ENCODE data around the gene CHAF1A. TPM values are rescaled to one million over a fixed set of nuclear protein-coding genes. Genes with fewer than 3 reads are reported as not detected.
A peak's percentile ranks its signal among the peaks of the same experiment; 100 is the strongest.

The CHAF1A gene
- total and polyA plus RNA-seq, 2 of the 4 experiments (the other 2 are of a cell fraction): 12.4 to 22.9 TPM

DNA sequence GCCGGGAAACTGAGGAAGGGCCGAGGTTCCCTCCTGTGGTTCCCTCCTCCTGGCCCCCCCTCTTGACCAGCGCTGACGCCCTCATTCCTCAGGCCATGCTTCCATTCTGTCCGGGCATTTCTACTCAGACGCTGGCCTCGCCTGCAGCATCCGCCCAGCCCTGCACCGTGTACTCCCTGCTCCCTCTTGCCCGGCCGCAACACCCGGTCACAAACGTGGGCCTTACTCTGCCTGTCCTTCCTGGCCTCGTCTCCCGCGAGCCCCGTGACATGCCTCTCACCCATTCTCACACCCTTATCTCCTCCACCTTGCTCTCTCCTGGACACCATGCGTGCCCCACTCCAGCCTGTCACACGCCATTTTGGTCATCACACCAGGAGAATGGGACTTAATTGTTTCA is 80.9 kb downstream of the CHAF1A start:
- dilution Hi-C loops (cut with HindIII; ENCODE audit: low sequenced_read_pairs, unreplicated experiment) (no loop called here), in situ Hi-C loops (cut with MboI; ENCODE audit: low sequenced_read_pairs) (no loop called here), intact Hi-C loops (cut with micrococcal nuclease) (no loop called here)
- BruUV-seq (replicated peaks): no TSS peak
- H3K9ac ChIP-seq (ENCODE audit: low read depth, low read length): no peak overlapping the region
- H2AFZ ChIP-seq (replicated peaks; ENCODE audit: low read length, poor library complexity): peak overlapping the region; percentile 23
- no peak for DNase-seq
- no peak overlapping the region for H3K56ac ChIP-seq (ENCODE audit: extremely low read depth, insufficient read depth, low read length)
- no peak overlapping the region for H2AK5ac ChIP-seq (ENCODE audit: low read depth, low read length)
- no peaks in the 10 kb centered on the region for H3K4me1 ChIP-seq (ENCODE audit: control insufficient read depth, insufficient read depth, low read length)
- H3K4me2 ChIP-seq (ENCODE audit: low read depth, low read length): no peak overlapping the region
- peaks cover 40% of the 10 kb centered on the region for H3K36me3 ChIP-seq (ENCODE audit: control insufficient read depth, insufficient read depth, low read length)
- H2BK15ac ChIP-seq (ENCODE audit: low read depth, low read length): no peak overlapping the region
- no peak overlapping the region for H3K4me3 ChIP-seq (ENCODE audit: insufficient read depth, low read depth, low read length)
- ATAC-seq (ENCODE audit: low read depth): no peak
- TF ChIP-seq RCOR1 (IDR thresholded peaks at IDR 0.05; ENCODE audit: insufficient replicate concordance, low read length): no peak
- TF ChIP-seq MXI1 (IDR thresholded peaks at IDR 0.05; ENCODE audit: borderline replicate concordance, low read depth, low read length): no peak
- no peak for TF ChIP-seq POLR2A (IDR thresholded peaks at IDR 0.05; ENCODE audit: low read depth, low read length)
- no peak for TF ChIP-seq RFX5 (IDR thresholded peaks at IDR 0.05; ENCODE audit: low read depth, low read length)
- TF ChIP-seq NFE2L2 (IDR thresholded peaks at IDR 0.05; ENCODE audit: low read depth, low read length): no peak
- TF ChIP-seq BHLHE40 (IDR thresholded peaks at IDR 0.05; ENCODE audit: low read depth, low read length): no peak
- TF ChIP-seq MAFK (IDR thresholded peaks at IDR 0.05; ENCODE audit: low read depth, low read length): no peak
- no peak for TF ChIP-seq MAZ (IDR thresholded peaks at IDR 0.05; ENCODE audit: borderline replicate concordance, low read depth, low read length)
- TF ChIP-seq RAD21 (IDR thresholded peaks at IDR 0.05; ENCODE audit: low read length): no peak
- TF ChIP-seq FOS (IDR thresholded peaks at IDR 0.05; ENCODE audit: low read depth, low read length): no peak
- TF ChIP-seq CEBPB (IDR thresholded peaks at IDR 0.05; ENCODE audit: low read depth, low read length): no peak
- TF ChIP-seq, protein P1, sequence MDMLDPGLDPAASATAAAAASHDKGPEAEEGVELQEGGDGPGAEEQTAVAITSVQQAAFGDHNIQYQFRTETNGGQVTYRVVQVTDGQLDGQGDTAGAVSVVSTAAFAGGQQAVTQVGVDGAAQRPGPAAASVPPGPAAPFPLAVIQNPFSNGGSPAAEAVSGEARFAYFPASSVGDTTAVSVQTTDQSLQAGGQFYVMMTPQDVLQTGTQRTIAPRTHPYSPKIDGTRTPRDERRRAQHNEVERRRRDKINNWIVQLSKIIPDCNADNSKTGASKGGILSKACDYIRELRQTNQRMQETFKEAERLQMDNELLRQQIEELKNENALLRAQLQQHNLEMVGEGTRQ (IDR thresholded peaks at IDR 0.05; ENCODE audit: low read depth, low read length): no peak
- TF ChIP-seq, protein P2, sequence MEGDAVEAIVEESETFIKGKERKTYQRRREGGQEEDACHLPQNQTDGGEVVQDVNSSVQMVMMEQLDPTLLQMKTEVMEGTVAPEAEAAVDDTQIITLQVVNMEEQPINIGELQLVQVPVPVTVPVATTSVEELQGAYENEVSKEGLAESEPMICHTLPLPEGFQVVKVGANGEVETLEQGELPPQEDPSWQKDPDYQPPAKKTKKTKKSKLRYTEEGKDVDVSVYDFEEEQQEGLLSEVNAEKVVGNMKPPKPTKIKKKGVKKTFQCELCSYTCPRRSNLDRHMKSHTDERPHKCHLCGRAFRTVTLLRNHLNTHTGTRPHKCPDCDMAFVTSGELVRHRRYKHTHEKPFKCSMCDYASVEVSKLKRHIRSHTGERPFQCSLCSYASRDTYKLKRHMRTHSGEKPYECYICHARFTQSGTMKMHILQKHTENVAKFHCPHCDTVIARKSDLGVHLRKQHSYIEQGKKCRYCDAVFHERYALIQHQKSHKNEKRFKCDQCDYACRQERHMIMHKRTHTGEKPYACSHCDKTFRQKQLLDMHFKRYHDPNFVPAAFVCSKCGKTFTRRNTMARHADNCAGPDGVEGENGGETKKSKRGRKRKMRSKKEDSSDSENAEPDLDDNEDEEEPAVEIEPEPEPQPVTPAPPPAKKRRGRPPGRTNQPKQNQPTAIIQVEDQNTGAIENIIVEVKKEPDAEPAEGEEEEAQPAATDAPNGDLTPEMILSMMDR (conservative IDR thresholded peaks at IDR 0.05; ENCODE audit: low read depth, low read length): no peak
- TF ChIP-seq CHD1 (IDR thresholded peaks at IDR 0.05; ENCODE audit: low read depth, low read length): no peak
- TF ChIP-seq, protein P3, sequence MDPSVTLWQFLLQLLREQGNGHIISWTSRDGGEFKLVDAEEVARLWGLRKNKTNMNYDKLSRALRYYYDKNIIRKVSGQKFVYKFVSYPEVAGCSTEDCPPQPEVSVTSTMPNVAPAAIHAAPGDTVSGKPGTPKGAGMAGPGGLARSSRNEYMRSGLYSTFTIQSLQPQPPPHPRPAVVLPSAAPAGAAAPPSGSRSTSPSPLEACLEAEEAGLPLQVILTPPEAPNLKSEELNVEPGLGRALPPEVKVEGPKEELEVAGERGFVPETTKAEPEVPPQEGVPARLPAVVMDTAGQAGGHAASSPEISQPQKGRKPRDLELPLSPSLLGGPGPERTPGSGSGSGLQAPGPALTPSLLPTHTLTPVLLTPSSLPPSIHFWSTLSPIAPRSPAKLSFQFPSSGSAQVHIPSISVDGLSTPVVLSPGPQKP (IDR thresholded peaks at IDR 0.05; ENCODE audit: borderline replicate concordance, low read depth, low read length): no peak
- no peak for TF ChIP-seq SMC3 (IDR thresholded peaks at IDR 0.05; ENCODE audit: low read depth, low read length)
- no peak overlapping the region for H3K23ac ChIP-seq (ENCODE audit: low read depth, low read length)
- WGBS, 2 experiments (ENCODE audit: extremely low coverage in 2 of 2, insufficient read length in 1 of 2): 94% methylated on average over 17 of the region's 19 CpGs; no CpG with 5 or more reads in 1 of the 2 experiments
- no peak overlapping the region for H2BK5ac ChIP-seq (ENCODE audit: low read depth, low read length, poor library complexity, severe bottlenecking)
- H3K9me3 ChIP-seq (ENCODE audit: control insufficient read depth, insufficient read depth, low read length): no peaks in the 10 kb centered on the region
- H3K18ac ChIP-seq (ENCODE audit: low read depth, low read length): no peak overlapping the region
- H3K9me1 ChIP-seq (ENCODE audit: insufficient read depth, low read length): no peaks in the 10 kb centered on the region
- no peak overlapping the region for H3K27ac ChIP-seq (ENCODE audit: insufficient read depth, low read length)
- H3K14ac ChIP-seq (replicated peaks; ENCODE audit: low read depth, low read length): no peak overlapping the region
- H3K27me3 ChIP-seq (ENCODE audit: control insufficient read depth, insufficient read depth, low read length): no peaks in the 10 kb centered on the region
- H3K4ac ChIP-seq (ENCODE audit: low read depth, low read length): no peak overlapping the region
- H2AK9ac ChIP-seq (replicated peaks; ENCODE audit: low read depth, low read length, poor library complexity): peak overlapping the region; percentile 42
- H4K8ac ChIP-seq (ENCODE audit: low read depth in 2 of 2, low read length in 2 of 2): no peak overlapping the region
- H2BK20ac ChIP-seq (ENCODE audit: low read depth, low read length): no peak overlapping the region
- peaks cover 5 to 28% of the 10 kb centered on the region in 2 experiments for H3K79me1 ChIP-seq (ENCODE audit: low read depth in 1 of 2, low read length in 2 of 2)
- H4K91ac ChIP-seq (ENCODE audit: insufficient read depth, low read depth, low read length): no peak overlapping the region
- H4K20me1 ChIP-seq (ENCODE audit: insufficient read depth, low read length): no peaks in the 10 kb centered on the region
- ChIA-PET CTCF (no interaction called here), POLR2A (ENCODE audit: unreplicated experiment) (no interaction called here)
- no peak overlapping the region for H2BK120ac ChIP-seq (ENCODE audit: low read depth, low read length)
- H4K5ac ChIP-seq (ENCODE audit: low read depth, low read length): no peak overlapping the region
